HCT116 (cell line): ENCODE measurements around the gene CLCN4. TPM values are rescaled to one million over a fixed set of nuclear protein-coding genes. Genes with fewer than 3 reads are reported as not detected.

Experiments used
- ATAC-seq: fragments of 200-7000 bp; cut with Tn5 transposase; 2 replicates; pipeline ENCODE4 v1.9.1; 2020; ENCODE audit warnings: mild to moderate bottlenecking, moderate library complexity
- BruUV-seq: library from RNA; stranded (reverse); fragments of 400-500 nt; replicated peaks from 2 replicates; lab custom pipeline; 2021; lab: Mats Ljungman, UMichigan
- CTCF ChIA-PET: fragments of 300-600 bp; sonication (Branson Sonifier 250); formaldehyde crosslinking; loops from one replicate; lab custom pipeline; 2021; ENCODE audit warnings: antibody characterized with exemption; lab: Charles Lee
- POLR2A ChIA-PET: fragments of 300-600, 350-600 bp; sonication (Branson Sonifier 250); formaldehyde crosslinking; loops from one replicate; lab custom pipeline; 2021; ENCODE audit warnings: antibody characterized with exemption; lab: Charles Lee
- RAD21 ChIA-PET, 2 experiments: fragments of 300-600 bp; sonication (Branson Sonifier 250); formaldehyde crosslinking; loops; one replicate each; lab custom pipeline; 2023; ENCODE audit warnings: low total read pairs in 2 of 2; ENCODE audit not compliant: uncharacterized antibody in 2 of 2, unreplicated experiment in 2 of 2, low non-redundant PET in 1 of 2; lab: Charles Lee
- DNase-seq: peaks from one replicate; pipeline ENCODE4 v3.0.0-alpha.2; 2010; ENCODE audit warnings: low read depth, low spot score
- H2AFZ ChIP-seq: fragments of 200-600 bp; shearing (Covaris generic), sonication (generic); 2 replicates; pipeline ENCODE4 v1.6.1; 2017; ENCODE audit warnings: low read depth, mixed run types, mixed read lengths, antibody characterized with exemption, low read length; ENCODE audit not compliant: poor library complexity, severe bottlenecking
- H3K27ac ChIP-seq: 2 replicates; pipeline ENCODE4 v1.5.1; 2012; ENCODE audit warnings: low read depth, low read length
- H3K27me3 ChIP-seq: fragments of 200-600 bp; sonication (generic); 2 replicates; pipeline ENCODE4 v1.6.1; 2016; ENCODE audit warnings: mixed run types, low read length, mixed read lengths; ENCODE audit not compliant: insufficient read depth
- H3K36me3 ChIP-seq, 2 experiments: fragments of 200-500 bp in 1 of 2; fragments of 200-600 bp in 1 of 2; sonication (Bioruptor generic) in 1 of 2; sonication (generic) in 1 of 2; 2 replicates each; pipeline versions ENCODE4 v1.5.1 to v1.6.1; 2014 to 2016; ENCODE audit warnings: low read length in 2 of 2, inconsistent platforms in 1 of 2, mixed read lengths in 1 of 2, mixed run types in 1 of 2; ENCODE audit not compliant: insufficient read depth in 2 of 2, control insufficient read depth in 1 of 2
- H3K4me1 ChIP-seq, 2 experiments: fragments of 200-600 bp in 1 of 2; sonication (generic) in 1 of 2; 2 replicates each; pipeline versions ENCODE4 v1.5.1 to v1.6.1; 2012 to 2017; ENCODE audit warnings: low read length in 2 of 2, inconsistent platforms in 1 of 2, mild to moderate bottlenecking in 1 of 2, mixed read lengths in 1 of 2, mixed run types in 1 of 2, moderate library complexity in 1 of 2; ENCODE audit not compliant: insufficient read depth in 2 of 2, control insufficient read depth in 1 of 2
- H3K4me2 ChIP-seq: fragments of 200-600 bp; sonication (generic); 2 replicates; pipeline ENCODE4 v1.6.1; 2017; ENCODE audit warnings: mixed run types, low read length, mixed read lengths
- H3K4me3 ChIP-seq, 2 experiments: fragments of 200-600 bp in 1 of 2; sonication (generic) in 1 of 2; replicated peaks in 1 of 2; 2 replicates each; pipeline ENCODE4 v1.5.1; 2011 to 2016; ENCODE audit warnings: low read length in 2 of 2, control low read depth in 1 of 2, low read depth in 1 of 2, mild to moderate bottlenecking in 1 of 2, mixed read lengths in 1 of 2, mixed run types in 1 of 2
- H3K79me2 ChIP-seq: fragments of 200-600 bp; sonication (generic); 2 replicates; pipeline ENCODE4 v1.6.1; 2017; ENCODE audit warnings: mild to moderate bottlenecking, mixed run types, low read length, moderate library complexity, mixed read lengths; ENCODE audit not compliant: insufficient read depth
- H3K9ac ChIP-seq: fragments of 200-600 bp; sonication (generic); 2 replicates; pipeline ENCODE4 v1.6.1; 2016; ENCODE audit warnings: low read length, mixed read lengths
- H3K9me2 ChIP-seq: fragments of 200-600 bp; sonication (generic), shearing (Covaris generic); 2 replicates; pipeline ENCODE4 v1.6.1; 2017; ENCODE audit warnings: mixed run types, mild to moderate bottlenecking, moderate library complexity; ENCODE audit not compliant: insufficient read depth
- H3K9me3 ChIP-seq, 2 experiments: fragments of 200-500 bp in 1 of 2; fragments of 200-600 bp in 1 of 2; sonication (Bioruptor generic) in 1 of 2; sonication (generic) in 1 of 2; 2 replicates each; pipeline ENCODE4 v1.6.1; 2014 to 2017; ENCODE audit warnings: low read length in 2 of 2, mixed read lengths in 2 of 2, inconsistent platforms in 1 of 2, low read depth in 1 of 2, mild to moderate bottlenecking in 1 of 2, mixed run types in 1 of 2, moderate library complexity in 1 of 2; ENCODE audit not compliant: control insufficient read depth in 1 of 2, insufficient read depth in 1 of 2
- H4K20me1 ChIP-seq: fragments of 200-600 bp; sonication (generic), shearing (Covaris generic); 2 replicates; pipeline ENCODE4 v1.6.1; 2017; ENCODE audit warnings: mixed run types, mild to moderate bottlenecking, moderate library complexity; ENCODE audit not compliant: insufficient read depth
- CBX3 ChIP-seq: IDR thresholded peaks from 2 replicates; pipeline ENCODE4 v1.6.1; 2012; ENCODE audit warnings: low read depth
- CEBPB ChIP-seq: IDR thresholded peaks from 2 replicates; pipeline ENCODE4 v1.6.1; 2012; ENCODE audit warnings: low read depth
- EGR1 ChIP-seq: IDR thresholded peaks from 2 replicates; pipeline ENCODE4 v1.6.1; 2012; ENCODE audit warnings: low read depth
- ELF1 ChIP-seq: IDR thresholded peaks from 2 replicates; pipeline ENCODE4 v1.6.1; 2012; ENCODE audit warnings: low read depth, borderline replicate concordance
- EZH2 ChIP-seq: fragments of 200-600 bp; sonication (generic); IDR thresholded peaks from 2 replicates; pipeline ENCODE4 v1.6.1; 2017; ENCODE audit warnings: antibody characterized with exemption, mixed run types
- EZH2phosphoT487 ChIP-seq: fragments of 200-600 bp; IDR thresholded peaks from 2 replicates; pipeline ENCODE4 v1.6.1; 2018; ENCODE audit warnings: antibody characterized with exemption, borderline replicate concordance
- FOSL1 ChIP-seq: IDR thresholded peaks from 2 replicates; pipeline ENCODE4 v1.6.1; 2012; ENCODE audit warnings: low read depth
- JUND ChIP-seq: IDR thresholded peaks from 2 replicates; pipeline ENCODE4 v1.6.1; 2012
- POLR2A ChIP-seq: IDR thresholded peaks from 2 replicates; pipeline ENCODE4 v1.7.0; 2011; ENCODE audit warnings: borderline replicate concordance; ENCODE audit not compliant: insufficient read depth, insufficient read length; ENCODE audit errors: extremely low read depth
- POLR2AphosphoS5 ChIP-seq: IDR thresholded peaks from 2 replicates; pipeline ENCODE4 v1.6.1; 2011; ENCODE audit warnings: mild to moderate bottlenecking, low read depth, low read length, moderate library complexity
- RAD21 ChIP-seq: IDR thresholded peaks from 2 replicates; pipeline ENCODE4 v1.6.1; 2012; ENCODE audit warnings: low read depth, mild to moderate bottlenecking
- SIN3A ChIP-seq: IDR thresholded peaks from 2 replicates; pipeline ENCODE4 v1.6.1; 2012; ENCODE audit warnings: low read depth
- SRF ChIP-seq: IDR thresholded peaks from 2 replicates; pipeline ENCODE4 v1.6.1; 2012; ENCODE audit warnings: low read depth
- TCF7L2 ChIP-seq: IDR thresholded peaks from 2 replicates; pipeline ENCODE4 v1.7.0; 2011; ENCODE audit warnings: borderline replicate concordance, inconsistent platforms; ENCODE audit not compliant: insufficient read depth, insufficient read length; ENCODE audit errors: extremely low read depth
- YY1 ChIP-seq: IDR thresholded peaks from 2 replicates; pipeline ENCODE4 v1.6.1; 2011; ENCODE audit warnings: low read length, low read depth, moderate library complexity, mild to moderate bottlenecking; ENCODE audit not compliant: insufficient replicate concordance; ENCODE audit errors: extremely low read depth
- ZFX ChIP-seq: fragments of 450-650 bp; IDR thresholded peaks from 2 replicates; pipeline ENCODE4 v1.6.1; 2017
- intact Hi-C: fragments of 100-400 bp; cut with micrococcal nuclease; formaldehyde crosslinking; loops from 2 replicates; pipeline ENCODE4 v1.10.0; 2022
- total RNA-seq: library from RNA; stranded (reverse); gene quantifications from one replicate; pipeline ENCODE4 v1.2.1, GENCODE V29; 2021; ENCODE audit not compliant: unreplicated experiment
- TF ChIP-seq, protein P1 (sequence below): IDR thresholded peaks from 2 replicates; pipeline ENCODE4 v1.6.1; 2012
- TF ChIP-seq, protein P2 (sequence below), 3 experiments: fragments of 200-600 bp in 1 of 3; sonication (generic) in 1 of 3; IDR thresholded peaks in 2 of 3; conservative IDR thresholded peaks in 1 of 3; 2 replicates each; pipeline ENCODE4 v1.5.1; 2012 to 2017; ENCODE audit warnings: low read depth in 2 of 3, low read length in 2 of 3, antibody characterized with exemption in 1 of 3, borderline replicate concordance in 1 of 3, control low read depth in 1 of 3, mild to moderate bottlenecking in 1 of 3, mixed read lengths in 1 of 3, mixed run types in 1 of 3, moderate library complexity in 1 of 3; ENCODE audit not compliant: insufficient read depth in 1 of 3
- TF ChIP-seq, protein P3 (sequence below): IDR thresholded peaks from 2 replicates; pipeline ENCODE4 v1.6.1; 2012
- TF ChIP-seq, protein P4 (sequence below): IDR thresholded peaks from 2 replicates; pipeline ENCODE4 v1.6.1; 2011; ENCODE audit warnings: mild to moderate bottlenecking, low read length, moderate library complexity; ENCODE audit not compliant: insufficient replicate concordance; ENCODE audit errors: extremely low read depth

Gene CLCN4
- total RNA-seq, 1 experiment from 2014 or later, result 3.1 TPM

DNA sequence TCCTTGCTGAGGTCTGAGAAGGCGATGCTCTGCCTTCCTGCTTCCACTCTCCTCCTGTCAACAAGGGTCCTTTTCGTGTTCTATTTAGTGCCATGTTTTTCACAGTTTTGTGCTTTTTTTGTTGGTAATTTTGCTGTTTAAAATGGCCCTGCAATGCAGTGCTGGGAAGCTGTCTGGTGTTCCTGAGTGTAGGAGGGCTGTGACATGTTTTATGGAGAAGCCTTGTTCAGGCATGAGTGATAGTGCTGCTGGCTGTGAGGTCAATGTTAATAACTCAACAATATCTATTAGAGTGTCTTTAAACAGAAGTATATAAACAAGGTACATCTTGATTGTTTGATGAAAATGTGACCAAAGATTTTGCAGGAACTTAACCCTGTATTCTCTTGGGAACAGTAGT lies 27.6 kb downstream of the CLCN4 start:
- Histone ChIP-seq H3K4me3 (no peak overlapping the region), H3K4me2 (no peak overlapping the region), H4K20me1 (no peaks in the 10 kb centered on the region), H3K27ac (no peak overlapping the region), H3K27me3 (no peaks in the 10 kb centered on the region), H3K9ac (no peak overlapping the region), H3K36me3 (no peaks in the 10 kb centered on the region), H3K9me3 (no peaks in the 10 kb centered on the region), H3K9me2 (no peaks in the 10 kb centered on the region), H3K79me2 (no peaks in the 10 kb centered on the region), H3K4me1 (no peaks in the 10 kb centered on the region), H2AFZ (no peak overlapping the region)
- no TSS peak for BruUV-seq
- no peak for ATAC-seq
- ChIA-PET RAD21 (no interaction called here), CTCF (no interaction called here), POLR2A (no interaction called here)
- intact Hi-C loops, result no loop called here
- no peak for TF ChIP-seq POLR2AphosphoS5
- TF ChIP-seq, protein P1, sequence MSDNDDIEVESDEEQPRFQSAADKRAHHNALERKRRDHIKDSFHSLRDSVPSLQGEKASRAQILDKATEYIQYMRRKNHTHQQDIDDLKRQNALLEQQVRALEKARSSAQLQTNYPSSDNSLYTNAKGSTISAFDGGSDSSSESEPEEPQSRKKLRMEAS, result no peak
- no peak for TF ChIP-seq RAD21
- TF ChIP-seq EGR1, result no peak
- TF ChIP-seq EZH2phosphoT487, result no peak
- TF ChIP-seq, protein P2, sequence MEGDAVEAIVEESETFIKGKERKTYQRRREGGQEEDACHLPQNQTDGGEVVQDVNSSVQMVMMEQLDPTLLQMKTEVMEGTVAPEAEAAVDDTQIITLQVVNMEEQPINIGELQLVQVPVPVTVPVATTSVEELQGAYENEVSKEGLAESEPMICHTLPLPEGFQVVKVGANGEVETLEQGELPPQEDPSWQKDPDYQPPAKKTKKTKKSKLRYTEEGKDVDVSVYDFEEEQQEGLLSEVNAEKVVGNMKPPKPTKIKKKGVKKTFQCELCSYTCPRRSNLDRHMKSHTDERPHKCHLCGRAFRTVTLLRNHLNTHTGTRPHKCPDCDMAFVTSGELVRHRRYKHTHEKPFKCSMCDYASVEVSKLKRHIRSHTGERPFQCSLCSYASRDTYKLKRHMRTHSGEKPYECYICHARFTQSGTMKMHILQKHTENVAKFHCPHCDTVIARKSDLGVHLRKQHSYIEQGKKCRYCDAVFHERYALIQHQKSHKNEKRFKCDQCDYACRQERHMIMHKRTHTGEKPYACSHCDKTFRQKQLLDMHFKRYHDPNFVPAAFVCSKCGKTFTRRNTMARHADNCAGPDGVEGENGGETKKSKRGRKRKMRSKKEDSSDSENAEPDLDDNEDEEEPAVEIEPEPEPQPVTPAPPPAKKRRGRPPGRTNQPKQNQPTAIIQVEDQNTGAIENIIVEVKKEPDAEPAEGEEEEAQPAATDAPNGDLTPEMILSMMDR (IDR thresholded peaks at IDR 0.05 in 2 of 3, conservative IDR thresholded peaks at IDR 0.05 in 1 of 3; ENCODE audit: borderline replicate concordance in 1 of 3, insufficient read depth in 1 of 3, low read depth in 2 of 3, low read length in 2 of 3), result no peak
- no peak for TF ChIP-seq JUND
- no peak for TF ChIP-seq POLR2A
- TF ChIP-seq, protein P3, sequence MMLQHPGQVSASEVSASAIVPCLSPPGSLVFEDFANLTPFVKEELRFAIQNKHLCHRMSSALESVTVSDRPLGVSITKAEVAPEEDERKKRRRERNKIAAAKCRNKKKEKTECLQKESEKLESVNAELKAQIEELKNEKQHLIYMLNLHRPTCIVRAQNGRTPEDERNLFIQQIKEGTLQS, result no peak
- no peak for TF ChIP-seq CEBPB
- no peak for TF ChIP-seq ELF1
- TF ChIP-seq YY1, result no peak
- no peak for TF ChIP-seq FOSL1
- no peak for TF ChIP-seq SIN3A
- no peak for TF ChIP-seq TCF7L2
- TF ChIP-seq, protein P4, sequence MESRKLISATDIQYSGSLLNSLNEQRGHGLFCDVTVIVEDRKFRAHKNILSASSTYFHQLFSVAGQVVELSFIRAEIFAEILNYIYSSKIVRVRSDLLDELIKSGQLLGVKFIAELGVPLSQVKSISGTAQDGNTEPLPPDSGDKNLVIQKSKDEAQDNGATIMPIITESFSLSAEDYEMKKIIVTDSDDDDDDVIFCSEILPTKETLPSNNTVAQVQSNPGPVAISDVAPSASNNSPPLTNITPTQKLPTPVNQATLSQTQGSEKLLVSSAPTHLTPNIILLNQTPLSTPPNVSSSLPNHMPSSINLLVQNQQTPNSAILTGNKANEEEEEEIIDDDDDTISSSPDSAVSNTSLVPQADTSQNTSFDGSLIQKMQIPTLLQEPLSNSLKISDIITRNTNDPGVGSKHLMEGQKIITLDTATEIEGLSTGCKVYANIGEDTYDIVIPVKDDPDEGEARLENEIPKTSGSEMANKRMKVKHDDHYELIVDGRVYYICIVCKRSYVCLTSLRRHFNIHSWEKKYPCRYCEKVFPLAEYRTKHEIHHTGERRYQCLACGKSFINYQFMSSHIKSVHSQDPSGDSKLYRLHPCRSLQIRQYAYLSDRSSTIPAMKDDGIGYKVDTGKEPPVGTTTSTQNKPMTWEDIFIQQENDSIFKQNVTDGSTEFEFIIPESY, result no peak
- TF ChIP-seq ZFX, result no peak
- TF ChIP-seq EZH2, result no peak
- TF ChIP-seq CBX3, result no peak
- no peak for TF ChIP-seq SRF
- no peak for DNase-seq
